Fibroblast of mammary gland (primary cell): Measurements from ENCODE around the gene ZNF76.

Experiments
- DNase-seq: peaks from one replicate; pipeline ENCODE4 v3.0.0-alpha.2; 2010; ENCODE audit warnings: low read depth
- H3K4me3 ChIP-seq: 2 replicates; pipeline ENCODE4 v1.5.1; 2011; ENCODE audit warnings: low read depth, mild to moderate bottlenecking, low read length, moderate library complexity; ENCODE audit not compliant: control insufficient read depth
- CTCF ChIP-seq: conservative IDR thresholded peaks from 2 replicates; pipeline ENCODE4 v1.5.1; 2011; ENCODE audit warnings: low read depth, low read length, inconsistent platforms; ENCODE audit not compliant: control insufficient read depth, insufficient read depth

ZNF76 gene

GRCh38 chr6:35224720-35225119 is 34.8 kb upstream of the ZNF76 start:
- TF ChIP-seq CTCF, result no peak
- H3K4me3 ChIP-seq, result no peak overlapping the region
- DNase-seq, result no peak

- no peak overlapping the region for H3K4me3 ChIP-seq
- TF ChIP-seq CTCF, result no peak
- no peak for DNase-seq
Observed at GRCh38 chr6:35228481-35228880, 31.1 kb upstream of the ZNF76 start.

GRCh38 chr6:35229304-35229703 is 30.2 kb upstream of the ZNF76 start:
- no peak overlapping the region for H3K4me3 ChIP-seq
- no peak for DNase-seq
- TF ChIP-seq CTCF, result no peak

GRCh38 chr6:35230498-35230897 is 29.0 kb upstream of the ZNF76 start:
- no peak for TF ChIP-seq CTCF
- no peak overlapping the region for H3K4me3 ChIP-seq
- DNase-seq, result no peak

- DNase-seq, result no peak
- no peak for TF ChIP-seq CTCF
- H3K4me3 ChIP-seq, result no peak overlapping the region
Observed at GRCh38 chr6:35230950-35231349, 28.6 kb upstream of the ZNF76 start.

- no peak for DNase-seq
- H3K4me3 ChIP-seq, result no peak overlapping the region
- no peak for TF ChIP-seq CTCF
Observed at GRCh38 chr6:35231563-35231962, 28.0 kb upstream of the ZNF76 start.

DNA sequence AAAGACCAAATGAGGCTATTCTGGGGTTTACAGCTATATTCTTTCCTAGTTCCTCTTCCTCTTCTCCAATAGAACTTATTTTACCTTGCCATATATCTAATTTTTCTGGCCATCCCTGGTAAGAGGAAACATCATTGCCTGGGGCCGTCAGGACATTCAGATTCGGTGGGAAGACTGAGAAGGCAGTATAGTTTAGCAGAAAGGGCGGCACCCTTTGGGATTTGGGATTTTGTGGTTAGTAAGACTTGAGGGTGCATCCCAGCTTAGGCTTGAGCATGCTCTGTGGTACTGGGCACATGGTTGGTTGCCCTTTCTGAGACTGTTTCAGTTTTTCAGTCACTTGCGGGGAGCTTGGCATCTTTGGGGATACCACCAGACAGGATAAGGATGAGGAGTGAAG is 24.6 kb upstream of the ZNF76 start:
- no peak overlapping the region for H3K4me3 ChIP-seq
- no peak for DNase-seq
- TF ChIP-seq CTCF, result no peak
